Epithelial cell of esophagus (primary cell): Measurements from ENCODE around the gene TAX1BP1.
A peak's percentile ranks its signal among the peaks of the same experiment; 100 is the strongest.

ENCODE experiments used
- DNase-seq: peaks from one replicate; pipeline ENCODE4 v3.0.0; 2010; ENCODE audit warnings: low read depth
- H3K4me3 ChIP-seq: 2 replicates; pipeline ENCODE4 v1.5.1; 2011; ENCODE audit warnings: mild to moderate bottlenecking, low read length, control low read depth
- CTCF ChIP-seq: IDR thresholded peaks from 2 replicates; pipeline ENCODE4 v1.5.1; 2011; ENCODE audit warnings: low read depth, mild to moderate bottlenecking, low read length, control low read depth, inconsistent platforms; ENCODE audit not compliant: insufficient read depth; ENCODE audit errors: missing control alignments

The TAX1BP1 gene

GRCh38 chr7:27703181-27703580 lies 36.8 kb upstream of the TAX1BP1 start:
- DNase-seq = no peak

GRCh38 chr7:27704422-27705199 lies 35.4 kb upstream of the TAX1BP1 start:
- TF ChIP-seq CTCF = no peak
- H3K4me3 ChIP-seq = no peak overlapping the region
- DNase-seq = no peak

More at GRCh38 chr7:27703181-27703580, 36.8 kb upstream of the TAX1BP1 start:
- no peak overlapping the region for H3K4me3 ChIP-seq
- TF ChIP-seq CTCF = no peak

GRCh38 chr7:27705200-27705594 lies 34.8 kb upstream of the TAX1BP1 start:
- TF ChIP-seq CTCF = no peak

GRCh38 chr7:27708485-27708884 lies 31.5 kb upstream of the TAX1BP1 start:
- no peak for DNase-seq
- TF ChIP-seq CTCF = no peak
- H3K4me3 ChIP-seq = no peak overlapping the region

More at GRCh38 chr7:27705200-27705594, 34.8 kb upstream of the TAX1BP1 start:
- no peak overlapping the region for H3K4me3 ChIP-seq
- DNase-seq = no peak

GRCh38 chr7:27709137-27710075 lies 30.6 kb upstream of the TAX1BP1 start:
- DNase-seq = peak; percentile 29
- H3K4me3 ChIP-seq = no peak overlapping the region
- no peak for TF ChIP-seq CTCF

GRCh38 chr7:27712217-27712616 lies 27.7 kb upstream of the TAX1BP1 start:
- no peak for TF ChIP-seq CTCF
- H3K4me3 ChIP-seq = no peak overlapping the region
- DNase-seq = no peak
